HEK293 (cell line): ENCODE results near the gene BLOC1S4.

Experiments used
- CTCF ChIA-PET: fragments of 350-600 bp; formaldehyde crosslinking; extraction: SDS; loops from one replicate; lab custom pipeline; 2021; ENCODE audit warnings: antibody characterized with exemption; lab: Yijun Ruan, JAX
- POLR2A ChIA-PET: fragments of 300-600 bp; formaldehyde crosslinking; extraction: SDS; loops from one replicate; lab custom pipeline; 2020; ENCODE audit warnings: antibody characterized with exemption, inconsistent platforms; lab: Yijun Ruan, JAX
- H3K27ac ChIP-seq: fragments of 200-500 bp; sonication (Bioruptor generic); 2 replicates; pipeline ENCODE4 v1.5.1; 2014; ENCODE audit warnings: low read depth, low read length, control low read depth, inconsistent platforms; ENCODE audit errors: extremely low read depth
- H3K36me3 ChIP-seq, 2 experiments: fragments of 200-500 bp in 1 of 2; sonication (Bioruptor generic) in 1 of 2; 1 replicate in 1 of 2; 2 replicates in 1 of 2; pipeline ENCODE4 v1.5.1; 2014 to 2017; ENCODE audit warnings: inconsistent platforms in 2 of 2, low read length in 2 of 2; ENCODE audit not compliant: control insufficient read depth in 2 of 2, insufficient read depth in 1 of 2
- H3K4me1 ChIP-seq: fragments of 200-500 bp; sonication (Bioruptor generic); 2 replicates; pipeline ENCODE4 v1.5.1; 2014; ENCODE audit warnings: mild to moderate bottlenecking, low read length, inconsistent platforms; ENCODE audit not compliant: control insufficient read depth, insufficient read depth
- H3K4me3 ChIP-seq: 2 replicates; pipeline ENCODE4 v1.5.1; 2011; ENCODE audit warnings: low read depth, mild to moderate bottlenecking, control low read depth, low read length, moderate library complexity
- H3K9me3 ChIP-seq: fragments of 200-500 bp; sonication (Bioruptor generic); 2 replicates; pipeline ENCODE4 v1.5.1; 2014; ENCODE audit warnings: low read depth, low read length, inconsistent platforms; ENCODE audit not compliant: control insufficient read depth, insufficient read depth
- BCL11B ChIP-seq: fragments of 450-650 bp; formaldehyde crosslinking; IDR thresholded peaks from 2 replicates; pipeline ENCODE4 v1.5.1; 2016; ENCODE audit warnings: low read depth, missing biosample characterization, missing genetic modification characterization
- INSM2 ChIP-seq: fragments of 450-650 bp; formaldehyde crosslinking; IDR thresholded peaks from 2 replicates; pipeline ENCODE4 v1.5.1; 2016; ENCODE audit warnings: missing biosample characterization, missing genetic modification characterization
- PBX3 ChIP-seq: sonication (generic); formaldehyde crosslinking; IDR thresholded peaks from 2 replicates; pipeline ENCODE4 v1.8.1; 2022; ENCODE audit warnings: mild to moderate bottlenecking, moderate library complexity, missing genetic modification reagents
- TRIM28 ChIP-seq: IDR thresholded peaks from 2 replicates; pipeline ENCODE4 v1.6.1; 2011; ENCODE audit warnings: low read length, control low read depth, borderline replicate concordance
- ZBTB10 ChIP-seq: fragments of 450-650 bp; formaldehyde crosslinking; IDR thresholded peaks from 2 replicates; pipeline ENCODE4 v1.5.1; 2016; ENCODE audit warnings: missing biosample characterization, missing genetic modification characterization
- ZBTB20 ChIP-seq: fragments of 450-650 bp; formaldehyde crosslinking; IDR thresholded peaks from 2 replicates; pipeline ENCODE4 v1.5.1; 2016; ENCODE audit warnings: missing biosample characterization, missing genetic modification characterization
- ZNF121 ChIP-seq: fragments of 450-650 bp; formaldehyde crosslinking; IDR thresholded peaks from 2 replicates; pipeline ENCODE4 v1.5.1; 2016; ENCODE audit warnings: missing biosample characterization, missing genetic modification characterization
- ZNF214 ChIP-seq: fragments of 450-650 bp; formaldehyde crosslinking; IDR thresholded peaks from 2 replicates; pipeline ENCODE4 v1.5.1; 2017; ENCODE audit warnings: missing biosample characterization, mild to moderate bottlenecking, missing genetic modification characterization, borderline replicate concordance
- ZNF239 ChIP-seq: fragments of 450-650 bp; formaldehyde crosslinking; IDR thresholded peaks from 2 replicates; pipeline ENCODE4 v1.5.1; 2016; ENCODE audit warnings: missing biosample characterization, missing genetic modification characterization
- ZNF248 ChIP-seq: fragments of 450-650 bp; formaldehyde crosslinking; IDR thresholded peaks from 2 replicates; pipeline ENCODE4 v1.5.1; 2017; ENCODE audit warnings: missing biosample characterization, missing genetic modification characterization
- ZNF341 ChIP-seq: fragments of 450-650 bp; formaldehyde crosslinking; IDR thresholded peaks from 2 replicates; pipeline ENCODE4; 2016; ENCODE audit warnings: low read depth, missing biosample characterization, missing genetic modification characterization
- ZNF513 ChIP-seq: fragments of 450-650 bp; IDR thresholded peaks from 2 replicates; pipeline ENCODE4 v1.5.1; 2018; ENCODE audit warnings: missing biosample characterization, missing genetic modification characterization
- ZNF548 ChIP-seq: fragments of 450-650 bp; formaldehyde crosslinking; IDR thresholded peaks from 2 replicates; pipeline ENCODE4 v1.5.1; 2016; ENCODE audit warnings: missing biosample characterization, missing genetic modification characterization
- ZNF837 ChIP-seq: fragments of 450-650 bp; formaldehyde crosslinking; IDR thresholded peaks from 2 replicates; pipeline ENCODE4 v1.5.1; 2016; ENCODE audit warnings: missing biosample characterization, missing genetic modification characterization
- ZXDB ChIP-seq: fragments of 450-650 bp; formaldehyde crosslinking; IDR thresholded peaks from 2 replicates; pipeline ENCODE4 v1.5.1; 2016; ENCODE audit warnings: missing biosample characterization, missing genetic modification characterization

BLOC1S4 gene

GRCh38 chr4:6682862-6683590 is 32.9 kb upstream of the BLOC1S4 start (continued):
- TF ChIP-seq ZNF548 (tag by site-specific recombination), result no peak

GRCh38 chr4:6684656-6685055 is 31.3 kb upstream of the BLOC1S4 start:
- ChIA-PET POLR2A (no interaction called here), CTCF (no interaction called here)
- no peak for TF ChIP-seq ZNF513 (tag by site-specific recombination)
- TF ChIP-seq ZBTB10 (tag by site-specific recombination), result no peak
- no peak for TF ChIP-seq ZNF341 (tag by site-specific recombination)
- no peak for TF ChIP-seq ZNF214
- TF ChIP-seq ZNF837 (tag by site-specific recombination), result no peak
- no peak for TF ChIP-seq ZNF239 (tag by site-specific recombination)
- no peak for TF ChIP-seq ZXDB (tag by site-specific recombination)
- no peak for TF ChIP-seq PBX3 (CRISPR knock-in tag)
- no peak for TF ChIP-seq INSM2 (tag by site-specific recombination)
- TF ChIP-seq BCL11B (tag by site-specific recombination), result no peak
- no peak for TF ChIP-seq ZBTB20 (tag by site-specific recombination)
- TF ChIP-seq TRIM28, result no peak
- Histone ChIP-seq H3K27ac (no peak overlapping the region), H3K9me3 (no peaks in the 10 kb centered on the region), H3K4me1 (no peaks in the 10 kb centered on the region), H3K4me3 (no peak overlapping the region), H3K36me3 (peaks cover 0 to 4% of the 10 kb centered on the region in 2 experiments; a peak in 1 of 3 replicates)

- Histone ChIP-seq H3K36me3 (no peaks in the 10 kb centered on the region), H3K27ac (no peak overlapping the region), H3K9me3 (no peaks in the 10 kb centered on the region), H3K4me3 (no peak overlapping the region), H3K4me1 (no peaks in the 10 kb centered on the region)
- TF ChIP-seq ZNF121 (tag by site-specific recombination), result peak; percentile 76
- TF ChIP-seq ZNF248 (tag by site-specific recombination), result no peak
- ChIA-PET CTCF (no interaction called here), POLR2A (no interaction called here)
These were observed 29.7 kb upstream of the BLOC1S4 start for GRCh38 chr4:6686104-6686787.
